ENCODE measurements around the gene KCNG2. TPM values are rescaled to one million over a fixed set of nuclear protein-coding genes. Genes with fewer than 3 reads are reported as not detected.

The KCNG2 gene
- total RNA-seq, 4 donors from 2014 or later: 0.44 TPM; not detected in 3

- no peak for TF ChIP-seq CTCF (IDR thresholded peaks at IDR 0.05; ENCODE audit: low read depth)
Measured at GRCh38 chr18:79934311-79935097, 136.8 kb downstream of the KCNG2 start.

- no peak for TF ChIP-seq CTCF (IDR thresholded peaks at IDR 0.05; ENCODE audit: low read depth)
Measured at GRCh38 chr18:79935098-79935480, 137.4 kb downstream of the KCNG2 start.

- TF ChIP-seq CTCF (IDR thresholded peaks at IDR 0.05; ENCODE audit: low read depth): no peak
Measured at GRCh38 chr18:79935499-79935898, 137.8 kb downstream of the KCNG2 start.

GRCh38 chr18:79935925-79936324 is 138.2 kb downstream of the KCNG2 start:
- TF ChIP-seq CTCF (IDR thresholded peaks at IDR 0.05; ENCODE audit: low read depth): no peak

GRCh38 chr18:79936641-79937040 is 138.9 kb downstream of the KCNG2 start:
- no peak for TF ChIP-seq CTCF (IDR thresholded peaks at IDR 0.05; ENCODE audit: low read depth)

GRCh38 chr18:79937103-79937860 is 139.5 kb downstream of the KCNG2 start:
- TF ChIP-seq CTCF (IDR thresholded peaks at IDR 0.05; ENCODE audit: low read depth): no peak

- no peak for TF ChIP-seq CTCF (IDR thresholded peaks at IDR 0.05; ENCODE audit: low read depth)
Measured at GRCh38 chr18:79938196-79938595, 140.5 kb downstream of the KCNG2 start.
